ENCODE measurements around the gene PRKAR2B. TPM values are rescaled to one million over a fixed set of nuclear protein-coding genes. Genes with fewer than 3 reads are reported as not detected.
"Not testable (repeated sequence)": the region's sequence is repeated elsewhere in the genome, so short reads cannot be mapped to it uniquely, and the experiment has no call there.

PRKAR2B gene
- total and polyA plus RNA-seq, 4 donors: 1.7 to 4.8 (median 3.3) TPM

DNA sequence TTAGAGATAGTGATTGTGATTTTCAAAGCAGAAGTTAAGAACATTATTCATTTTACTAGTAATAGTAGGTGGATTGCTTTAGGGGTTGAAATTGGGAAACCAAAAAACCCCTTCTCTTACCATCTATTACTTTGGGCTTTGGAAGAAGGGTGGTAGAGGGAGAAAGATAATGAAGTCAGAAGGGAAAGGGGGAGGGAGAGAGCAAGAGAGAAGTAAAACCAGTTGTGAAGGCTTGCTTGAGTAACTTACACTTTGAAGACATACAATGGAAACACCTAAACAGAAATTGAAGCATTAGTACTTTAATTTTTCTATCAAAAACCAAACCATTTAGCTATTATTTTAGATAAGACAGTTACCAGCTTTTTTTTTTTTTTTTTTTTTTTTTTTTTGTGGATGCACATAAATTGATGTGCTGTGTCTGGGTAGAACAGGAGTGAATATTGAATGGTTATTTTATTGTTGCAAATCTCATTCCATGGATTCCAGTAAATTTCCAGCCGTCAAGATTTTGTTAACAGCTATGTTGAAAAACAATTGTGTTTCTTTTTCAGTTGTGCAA is 5.5 kb downstream of the PRKAR2B start:
- Histone ChIP-seq H3K36me3 (ENCODE audit: control insufficient read depth in 1 of 2, insufficient read depth in 2 of 2, low read length in 1 of 2) (no peaks in the 10 kb centered on the region), H3K9me3 (ENCODE audit: control insufficient read depth, low read length) (no peaks in the 10 kb centered on the region), H3K27ac (ENCODE audit: low read depth in 1 of 2, low read length in 2 of 2) (no peak overlapping the region), H3K27me3 (ENCODE audit: control insufficient read depth in 1 of 2, insufficient read depth in 2 of 2, low read length in 1 of 2) (no peaks in the 10 kb centered on the region), H3K4me3 (ENCODE audit: low read length in 2 of 2) (no peak overlapping the region), H3K4me1 (ENCODE audit: control insufficient read depth in 1 of 2, insufficient read depth in 2 of 2, low read length in 2 of 2) (no peaks in the 10 kb centered on the region)
- ATAC-seq (ENCODE audit: low FRiP score): no peak
- no peak for DNase-seq
- intact Hi-C loops (cut with DNase I): no loop called here
- 81 to 84% methylated on average over 1 of the region's 1 CpG for WGBS, 2 donors

DNA sequence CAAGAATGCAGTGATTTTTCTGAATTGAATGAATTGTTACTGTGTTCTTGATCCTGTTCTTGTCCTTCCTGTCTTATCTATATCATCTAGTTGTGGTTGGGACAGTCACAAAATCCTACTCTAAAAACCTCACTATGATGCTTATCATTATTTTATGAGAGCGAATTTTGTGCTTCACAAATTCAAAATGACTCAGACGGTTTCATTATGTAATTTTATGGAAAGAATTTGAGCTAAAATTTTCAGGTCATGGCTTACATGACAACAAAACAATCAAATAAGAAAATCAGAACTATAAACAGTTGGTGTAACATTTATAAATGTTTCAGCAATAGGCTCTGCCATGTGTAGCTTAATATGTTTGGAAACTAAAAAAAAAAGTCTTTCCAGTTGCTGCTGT is 6.9 kb downstream of the PRKAR2B start:
- 80 to 91% methylated on average over 2 of the region's 2 CpGs for WGBS, 2 donors
- no peaks in the 10 kb centered on the region for H3K9me3 ChIP-seq (ENCODE audit: control insufficient read depth, low read length)
- no peak for DNase-seq
- H3K4me1 ChIP-seq (ENCODE audit: control insufficient read depth in 1 of 2, insufficient read depth in 2 of 2, low read length in 2 of 2): no peaks in the 10 kb centered on the region
- ATAC-seq (ENCODE audit: low FRiP score): no peak
- H3K27me3 ChIP-seq (ENCODE audit: control insufficient read depth in 1 of 2, insufficient read depth in 2 of 2, low read length in 1 of 2): no peaks in the 10 kb centered on the region
- H3K27ac ChIP-seq (ENCODE audit: low read depth in 1 of 2, low read length in 2 of 2): no peak overlapping the region
- H3K4me3 ChIP-seq (ENCODE audit: low read length in 2 of 2): no peak overlapping the region
- H3K36me3 ChIP-seq (ENCODE audit: control insufficient read depth in 1 of 2, insufficient read depth in 2 of 2, low read length in 1 of 2): no peaks in the 10 kb centered on the region
- intact Hi-C loops (cut with DNase I): no loop called here

DNA sequence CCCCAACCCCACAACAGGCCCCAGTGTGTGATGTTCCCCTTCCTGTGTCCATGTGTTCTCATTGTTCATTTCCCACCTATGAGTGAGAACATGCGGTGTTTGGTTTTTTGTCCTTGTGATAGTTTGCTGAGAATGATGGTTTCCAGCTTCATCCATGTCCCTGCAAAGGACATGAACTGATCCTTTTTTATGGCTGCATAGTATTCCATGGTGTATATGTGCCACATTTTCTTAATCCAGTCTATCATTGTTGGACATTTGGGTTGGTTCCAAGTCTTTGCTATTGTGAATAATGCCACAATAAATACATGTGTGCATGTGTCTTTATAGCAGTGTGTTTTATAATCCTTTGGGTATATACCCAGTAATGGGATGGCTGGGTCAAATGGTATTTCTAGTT is 10.5 kb downstream of the PRKAR2B start:
- H3K27me3 ChIP-seq (ENCODE audit: control insufficient read depth in 1 of 2, insufficient read depth in 2 of 2, low read length in 1 of 2); H3K9me3 ChIP-seq (ENCODE audit: control insufficient read depth, low read length); DNase-seq; H3K36me3 ChIP-seq (ENCODE audit: control insufficient read depth in 1 of 2, insufficient read depth in 2 of 2, low read length in 1 of 2); H3K27ac ChIP-seq (ENCODE audit: low read depth in 1 of 2, low read length in 2 of 2); H3K4me3 ChIP-seq (ENCODE audit: low read length in 2 of 2); intact Hi-C loops (cut with DNase I); H3K4me1 ChIP-seq (ENCODE audit: control insufficient read depth in 1 of 2, insufficient read depth in 2 of 2, low read length in 2 of 2); ATAC-seq (ENCODE audit: low FRiP score): not testable (repeated sequence)
- WGBS, 2 donors: 100% methylated on average over 1 of the region's 1 CpG

DNA sequence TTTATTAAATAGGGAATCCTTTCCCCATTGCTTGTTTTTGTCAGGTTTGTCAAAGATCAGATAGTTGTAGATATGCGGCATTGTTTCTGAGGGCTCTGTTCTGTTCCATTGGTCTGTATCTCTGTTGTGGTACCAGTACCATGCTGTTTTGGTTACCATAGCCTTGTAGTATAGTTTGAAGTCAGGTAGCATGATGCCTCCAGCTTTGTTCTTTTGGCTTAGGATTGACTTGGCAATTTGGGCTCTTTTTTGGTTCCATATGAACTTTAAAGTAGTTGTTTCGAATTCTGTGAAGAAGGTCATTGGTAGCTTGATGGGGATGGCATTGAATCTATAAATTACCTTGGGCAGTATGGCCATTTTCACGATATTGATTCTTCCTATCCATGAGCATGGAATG is 11.6 kb downstream of the PRKAR2B start:
- WGBS, 2 donors: 92 to 98% methylated on average over 2 to 3 of the region's 3 CpGs
- H3K4me3 ChIP-seq (ENCODE audit: low read length in 2 of 2); H3K4me1 ChIP-seq (ENCODE audit: control insufficient read depth in 1 of 2, insufficient read depth in 2 of 2, low read length in 2 of 2); intact Hi-C loops (cut with DNase I); H3K9me3 ChIP-seq (ENCODE audit: control insufficient read depth, low read length); H3K36me3 ChIP-seq (ENCODE audit: control insufficient read depth in 1 of 2, insufficient read depth in 2 of 2, low read length in 1 of 2); DNase-seq; H3K27ac ChIP-seq (ENCODE audit: low read depth in 1 of 2, low read length in 2 of 2); H3K27me3 ChIP-seq (ENCODE audit: control insufficient read depth in 1 of 2, insufficient read depth in 2 of 2, low read length in 1 of 2); ATAC-seq (ENCODE audit: low FRiP score): not testable (repeated sequence)

DNA sequence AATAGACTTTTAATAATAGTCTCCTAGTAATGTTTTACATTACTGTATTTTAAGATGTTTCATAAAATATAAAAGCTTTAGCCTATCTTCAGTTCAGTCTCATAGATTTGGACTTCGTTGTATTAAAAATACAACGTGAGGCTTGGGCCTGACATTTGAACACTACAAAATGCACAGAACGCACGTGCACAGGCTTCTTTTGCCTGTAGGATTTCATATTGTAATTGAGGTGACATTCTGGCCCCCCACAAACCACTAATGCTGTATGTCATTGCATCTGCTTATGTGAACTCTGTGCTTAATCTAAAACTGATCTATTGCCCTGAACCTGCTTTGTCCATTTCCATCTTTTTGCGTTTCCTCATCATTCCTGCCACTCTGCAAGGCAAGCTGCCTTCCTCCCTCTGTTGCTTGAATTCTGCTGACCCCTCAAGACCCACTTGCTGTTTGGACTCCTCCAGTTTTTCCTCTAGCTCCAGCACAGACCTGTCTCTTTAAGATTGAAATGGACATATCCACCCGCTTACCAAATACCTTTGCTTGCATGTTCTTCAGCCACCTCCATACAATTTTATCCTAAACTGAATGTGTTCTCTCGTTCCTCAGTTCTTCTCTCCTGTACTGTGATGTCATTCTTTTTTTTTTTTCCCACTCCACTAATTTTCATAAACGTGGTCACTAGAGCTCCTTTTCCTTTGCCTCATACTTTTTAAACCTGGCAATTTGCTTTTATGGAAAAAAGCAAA is 12.4 kb downstream of the PRKAR2B start:
- WGBS, 2 donors: 59 to 64% methylated on average over 8 of the region's 8 CpGs
- no peak overlapping the region for H3K27ac ChIP-seq (ENCODE audit: low read depth in 1 of 2, low read length in 2 of 2)
- intact Hi-C loops (cut with DNase I): no loop called here
- no peaks in the 10 kb centered on the region for H3K9me3 ChIP-seq (ENCODE audit: control insufficient read depth, low read length)
- H3K27me3 ChIP-seq (ENCODE audit: control insufficient read depth in 1 of 2, insufficient read depth in 2 of 2, low read length in 1 of 2): no peaks in the 10 kb centered on the region
- H3K4me1 ChIP-seq (ENCODE audit: control insufficient read depth in 1 of 2, insufficient read depth in 2 of 2, low read length in 2 of 2): no peaks in the 10 kb centered on the region
- H3K36me3 ChIP-seq (ENCODE audit: control insufficient read depth in 1 of 2, insufficient read depth in 2 of 2, low read length in 1 of 2): no peaks in the 10 kb centered on the region
- no peak overlapping the region for H3K4me3 ChIP-seq (ENCODE audit: low read length in 2 of 2)
- ATAC-seq (ENCODE audit: low FRiP score) (no peak), DNase-seq (no peak)

DNA sequence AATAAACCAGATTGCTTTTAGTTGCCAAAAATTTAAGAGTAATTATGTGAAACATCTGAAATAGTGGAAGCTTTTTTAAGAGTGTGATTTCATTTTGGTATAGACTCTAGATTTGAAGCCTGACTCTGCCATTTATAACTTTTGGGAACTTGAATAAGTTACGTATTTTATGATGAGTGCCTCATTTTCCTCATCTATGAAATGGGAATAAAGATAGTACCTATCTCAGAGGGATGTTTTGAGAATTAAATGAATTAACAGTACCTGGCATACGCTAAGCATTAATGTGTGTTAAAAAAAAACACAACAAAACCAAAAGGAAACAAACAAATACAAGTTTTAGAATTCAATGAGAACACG is 12.9 kb downstream of the PRKAR2B start:
- H3K36me3 ChIP-seq (ENCODE audit: control insufficient read depth in 1 of 2, insufficient read depth in 2 of 2, low read length in 1 of 2): no peaks in the 10 kb centered on the region
- no peak overlapping the region for H3K4me3 ChIP-seq (ENCODE audit: low read length in 2 of 2)
- H3K27ac ChIP-seq (ENCODE audit: low read depth in 1 of 2, low read length in 2 of 2): no peak overlapping the region
- no peaks in the 10 kb centered on the region for H3K9me3 ChIP-seq (ENCODE audit: control insufficient read depth, low read length)
- H3K27me3 ChIP-seq (ENCODE audit: control insufficient read depth in 1 of 2, insufficient read depth in 2 of 2, low read length in 1 of 2): no peaks in the 10 kb centered on the region
- WGBS, 2 donors: 80 to 86% methylated on average over 3 of the region's 3 CpGs
- intact Hi-C loops (cut with DNase I): no loop called here
- H3K4me1 ChIP-seq (ENCODE audit: control insufficient read depth in 1 of 2, insufficient read depth in 2 of 2, low read length in 2 of 2): no peaks in the 10 kb centered on the region
- ATAC-seq (ENCODE audit: low FRiP score): no peak
- DNase-seq: no peak

DNA sequence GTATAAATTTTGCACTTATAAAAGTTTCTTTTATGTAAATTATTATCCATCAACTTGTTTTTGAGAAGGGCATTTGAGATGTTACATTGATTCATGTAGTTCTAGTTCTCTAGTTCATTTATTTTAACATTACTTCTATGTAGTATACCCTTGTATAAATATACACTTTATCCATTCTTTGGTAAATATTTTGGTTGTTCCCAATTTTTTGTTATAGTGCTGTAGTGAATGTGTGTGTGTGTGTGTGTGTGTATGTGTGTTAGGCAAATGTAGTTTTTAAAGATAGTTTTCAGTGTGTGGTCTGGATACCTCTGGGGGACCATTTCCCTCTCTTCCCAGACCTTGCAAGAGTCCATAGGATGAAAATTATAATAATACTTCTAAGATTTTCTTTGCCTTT is 15.0 kb downstream of the PRKAR2B start:
- intact Hi-C loops (cut with DNase I): no loop called here
- Histone ChIP-seq H3K9me3 (ENCODE audit: control insufficient read depth, low read length) (peaks cover 3% of the 10 kb centered on the region), H3K27me3 (ENCODE audit: control insufficient read depth in 1 of 2, insufficient read depth in 2 of 2, low read length in 1 of 2) (no peaks in the 10 kb centered on the region), H3K4me1 (ENCODE audit: control insufficient read depth in 1 of 2, insufficient read depth in 2 of 2, low read length in 2 of 2) (no peaks in the 10 kb centered on the region), H3K4me3 (ENCODE audit: low read length in 2 of 2) (no peak overlapping the region), H3K27ac (ENCODE audit: low read depth in 1 of 2, low read length in 2 of 2) (no peak overlapping the region), H3K36me3 (ENCODE audit: control insufficient read depth in 1 of 2, insufficient read depth in 2 of 2, low read length in 1 of 2) (no peaks in the 10 kb centered on the region)
- ATAC-seq (ENCODE audit: low FRiP score) (no peak), DNase-seq (no peak)

DNA sequence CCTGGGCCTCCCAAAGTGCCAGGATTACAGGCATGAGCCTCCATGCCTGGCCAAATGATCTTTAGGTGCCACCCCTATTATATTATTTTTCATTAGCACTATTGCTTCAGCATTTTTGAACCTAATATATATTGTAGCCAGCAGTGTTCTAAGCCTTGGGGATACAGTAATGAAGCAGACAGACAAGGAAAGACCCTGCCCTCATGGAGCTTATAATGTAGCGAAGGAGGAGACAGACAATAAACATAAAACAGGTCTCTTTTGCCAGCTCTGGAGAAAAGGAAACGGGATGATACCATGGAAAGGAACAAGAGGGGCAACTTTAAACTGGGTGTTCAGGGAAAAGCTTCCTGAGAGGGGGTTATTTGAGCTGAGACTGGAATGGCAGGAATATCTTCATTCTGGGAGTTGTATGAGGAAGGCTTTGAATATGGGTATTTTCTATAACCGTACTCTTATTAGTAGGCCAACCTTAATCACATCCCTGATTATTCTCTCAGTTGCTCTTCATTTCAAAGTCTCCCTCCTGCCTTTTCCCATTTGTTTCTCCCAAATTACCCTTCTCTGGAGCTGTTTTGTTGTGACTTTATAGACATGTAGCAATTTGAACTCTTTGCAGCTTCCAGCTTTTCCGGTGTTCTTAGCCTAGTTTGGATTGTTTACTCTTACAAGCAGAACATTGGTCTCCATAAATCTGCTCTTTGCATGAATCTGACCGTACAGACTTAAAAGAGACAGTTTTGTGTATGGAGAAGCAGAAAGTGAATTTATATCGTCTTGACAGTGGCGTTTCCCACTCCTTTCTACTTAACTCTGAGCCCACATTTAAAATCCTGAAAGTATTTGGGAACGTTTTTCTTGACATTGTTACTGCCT is 19.0 kb downstream of the PRKAR2B start:
- 60 to 65% methylated on average over 8 of the region's 8 CpGs for WGBS, 2 donors
- DNase-seq: no peak
- Histone ChIP-seq H3K36me3 (ENCODE audit: control insufficient read depth in 1 of 2, insufficient read depth in 2 of 2, low read length in 1 of 2) (no peaks in the 10 kb centered on the region), H3K27me3 (ENCODE audit: control insufficient read depth in 1 of 2, insufficient read depth in 2 of 2, low read length in 1 of 2) (no peaks in the 10 kb centered on the region), H3K27ac (ENCODE audit: low read depth in 1 of 2, low read length in 2 of 2) (no peak overlapping the region), H3K9me3 (ENCODE audit: control insufficient read depth, low read length) (peaks cover 4% of the 10 kb centered on the region), H3K4me1 (ENCODE audit: control insufficient read depth in 1 of 2, insufficient read depth in 2 of 2, low read length in 2 of 2) (no peaks in the 10 kb centered on the region), H3K4me3 (ENCODE audit: low read length in 2 of 2) (no peak overlapping the region)
- ATAC-seq (ENCODE audit: low FRiP score): no peak
- intact Hi-C loops (cut with DNase I): no loop called here

DNA sequence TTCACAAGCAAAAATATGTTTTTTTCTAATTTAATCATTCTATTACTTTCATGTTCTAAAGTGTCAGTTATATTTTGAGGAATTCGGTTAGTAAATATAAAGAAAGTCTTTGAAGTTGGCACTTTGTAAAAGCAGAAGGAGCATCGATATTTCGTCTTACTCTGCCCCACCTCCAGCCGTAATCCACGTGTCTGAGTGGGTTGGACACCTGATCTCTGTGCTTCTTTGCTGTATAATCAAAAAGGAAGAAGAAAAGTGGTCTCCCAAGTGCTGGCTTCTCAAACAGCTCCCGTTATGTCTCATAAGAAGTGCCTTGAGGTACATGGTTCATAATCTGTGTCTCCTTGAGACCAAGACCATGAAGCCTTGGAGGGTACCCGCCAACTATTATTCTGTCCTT is 19.8 kb downstream of the PRKAR2B start:
- DNase-seq (no peak), ATAC-seq (ENCODE audit: low FRiP score) (no peak)
- WGBS, 2 donors: 80 to 82% methylated on average over 7 of the region's 7 CpGs
- Histone ChIP-seq H3K9me3 (ENCODE audit: control insufficient read depth, low read length) (peaks cover 4% of the 10 kb centered on the region), H3K4me3 (ENCODE audit: low read length in 2 of 2) (no peak overlapping the region), H3K36me3 (ENCODE audit: control insufficient read depth in 1 of 2, insufficient read depth in 2 of 2, low read length in 1 of 2) (no peaks in the 10 kb centered on the region), H3K27ac (ENCODE audit: low read depth in 1 of 2, low read length in 2 of 2) (no peak overlapping the region), H3K27me3 (ENCODE audit: control insufficient read depth in 1 of 2, insufficient read depth in 2 of 2, low read length in 1 of 2) (no peaks in the 10 kb centered on the region), H3K4me1 (ENCODE audit: control insufficient read depth in 1 of 2, insufficient read depth in 2 of 2, low read length in 2 of 2) (no peaks in the 10 kb centered on the region)
- intact Hi-C loops (cut with DNase I): no loop called here

All from aorta (tissue), 5 donors.